ENCODE results near the gene KRABD2.

KRABD2 gene

DNA sequence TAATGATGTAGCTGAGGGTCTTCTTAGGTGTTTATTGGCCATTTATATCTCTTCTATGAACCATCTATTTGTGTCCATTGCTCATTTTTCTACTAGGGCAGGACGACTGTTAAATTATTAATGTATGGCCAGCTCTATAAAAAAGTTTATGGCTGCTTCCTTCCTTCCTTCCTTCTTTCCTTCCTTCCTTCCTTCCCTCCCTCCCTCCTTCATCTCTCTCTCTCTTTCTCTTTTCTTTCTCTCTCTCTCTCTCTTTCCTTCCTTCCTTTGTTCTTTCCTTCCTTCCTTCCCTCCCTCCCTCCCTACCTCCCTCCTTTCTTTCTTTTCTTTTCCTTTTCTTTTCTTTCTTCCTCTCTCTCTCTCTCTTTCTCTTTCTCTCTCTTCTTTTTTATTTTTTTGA is 42.0 kb upstream of the KRABD2 start (continued):
- TF ChIP-seq CTCF (IDR thresholded peaks at IDR 0.05 in 2 of 3, conservative IDR thresholded peaks at IDR 0.05 in 1 of 3; ENCODE audit: borderline replicate concordance in 1 of 3, insufficient read depth in 1 of 3, low read depth in 2 of 3, low read length in 2 of 3), result no peak
- no peak for TF ChIP-seq EZH2 (IDR thresholded peaks at IDR 0.05)
- TF ChIP-seq, protein P1, sequence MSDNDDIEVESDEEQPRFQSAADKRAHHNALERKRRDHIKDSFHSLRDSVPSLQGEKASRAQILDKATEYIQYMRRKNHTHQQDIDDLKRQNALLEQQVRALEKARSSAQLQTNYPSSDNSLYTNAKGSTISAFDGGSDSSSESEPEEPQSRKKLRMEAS (IDR thresholded peaks at IDR 0.05), result no peak

DNA sequence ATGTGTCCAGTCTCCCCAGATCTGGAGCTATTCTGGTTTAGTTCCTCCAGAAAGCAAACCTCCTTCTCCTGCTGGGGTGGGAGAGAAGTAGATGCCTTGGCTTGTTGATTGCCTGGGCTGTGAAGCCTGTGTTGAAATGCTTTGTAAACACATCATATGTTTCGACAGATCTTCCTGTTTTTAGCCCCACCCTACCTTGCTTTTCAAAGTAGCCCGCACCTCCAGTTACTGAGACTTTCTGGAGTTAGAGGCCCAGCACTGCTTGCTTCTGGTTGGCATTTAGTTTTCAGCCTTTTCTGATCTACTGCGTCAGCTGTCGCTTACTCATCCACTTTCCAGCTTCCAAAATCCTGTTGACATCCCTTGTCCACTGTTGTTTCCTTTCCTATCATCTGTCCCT is 41.3 kb upstream of the KRABD2 start:
- peaks cover 6% of the 10 kb centered on the region; the same call in 1 of the 2 replicates for H3K27me3 ChIP-seq (ENCODE audit: insufficient read depth, low read length)
- ChIA-PET RAD21 (ENCODE audit: low non-redundant PET in 1 of 2, low total read pairs in 2 of 2, uncharacterized antibody in 2 of 2, unreplicated experiment in 2 of 2) (no interaction called here), CTCF (no interaction called here), POLR2A (interaction anchor here (1.2 kb wide), 1 partner anchor 18 kb away, joined by 3 read pairs; the partner anchor contains the start of gene NDEL1)
- BruUV-seq (replicated peaks), result no TSS peak
- ATAC-seq (no peak), DNase-seq (ENCODE audit: low read depth, low spot score) (no peak)
- H3K4me1 ChIP-seq (ENCODE audit: control insufficient read depth in 1 of 2, insufficient read depth in 2 of 2, low read length in 2 of 2), result peaks cover 6 to 10% of the 10 kb centered on the region in 2 experiments
- H3K9ac ChIP-seq (ENCODE audit: low read length), result no peak overlapping the region
- TF ChIP-seq JUND (IDR thresholded peaks at IDR 0.05), result no peak
- TF ChIP-seq EZH2phosphoT487 (IDR thresholded peaks at IDR 0.05; ENCODE audit: borderline replicate concordance), result no peak
- no peak for TF ChIP-seq POLR2AphosphoS5 (IDR thresholded peaks at IDR 0.05; ENCODE audit: low read depth, low read length)
- TF ChIP-seq FOSL1 (IDR thresholded peaks at IDR 0.05; ENCODE audit: low read depth), result no peak
- no peak for TF ChIP-seq ATF3 (IDR thresholded peaks at IDR 0.05)
- no peak for TF ChIP-seq CBX3 (IDR thresholded peaks at IDR 0.05; ENCODE audit: low read depth)
- TF ChIP-seq ZFX (IDR thresholded peaks at IDR 0.05), result no peak
- TF ChIP-seq ZBTB33 (IDR thresholded peaks at IDR 0.05; ENCODE audit: extremely low read depth, insufficient replicate concordance, low read length), result no peak
- TF ChIP-seq, protein P1 (IDR thresholded peaks at IDR 0.05), result no peak
- TF ChIP-seq REST (IDR thresholded peaks at IDR 0.05; ENCODE audit: low read depth), result no peak
- no peak for TF ChIP-seq EZH2 (IDR thresholded peaks at IDR 0.05)
- TF ChIP-seq CEBPB (IDR thresholded peaks at IDR 0.05; ENCODE audit: low read depth), result no peak
- no peak for TF ChIP-seq ELF1 (IDR thresholded peaks at IDR 0.05; ENCODE audit: borderline replicate concordance, low read depth)
- TF ChIP-seq SRF (IDR thresholded peaks at IDR 0.05; ENCODE audit: low read depth), result no peak
- no peak for TF ChIP-seq POLR2A (IDR thresholded peaks at IDR 0.05; ENCODE audit: borderline replicate concordance, extremely low read depth, insufficient read depth, insufficient read length)
- TF ChIP-seq SP1 (IDR thresholded peaks at IDR 0.05; ENCODE audit: low read depth), result no peak
- no peaks in the 10 kb centered on the region for H3K9me2 ChIP-seq (ENCODE audit: insufficient read depth)
- no peak overlapping the region for H3K4me3 ChIP-seq (replicated peaks in 1 of 2; ENCODE audit: low read depth in 1 of 2, low read length in 2 of 2)
- no peaks in the 10 kb centered on the region for H4K20me1 ChIP-seq (ENCODE audit: insufficient read depth)
- H3K4me2 ChIP-seq (ENCODE audit: low read length), result no peak overlapping the region
- intact Hi-C loops (cut with micrococcal nuclease), result no loop called here
- no peak overlapping the region for H2AFZ ChIP-seq (ENCODE audit: low read depth, low read length, poor library complexity, severe bottlenecking)
- H3K9me3 ChIP-seq (ENCODE audit: control insufficient read depth in 1 of 2, insufficient read depth in 1 of 2, low read depth in 1 of 2, low read length in 2 of 2), result no peaks in the 10 kb centered on the region
- no peaks in the 10 kb centered on the region for H3K79me2 ChIP-seq (ENCODE audit: insufficient read depth, low read length)
- H3K36me3 ChIP-seq (ENCODE audit: control insufficient read depth in 1 of 2, insufficient read depth in 2 of 2, low read length in 2 of 2), result no peaks in the 10 kb centered on the region
- H3K27ac ChIP-seq (ENCODE audit: low read depth, low read length), result no peak overlapping the region
